GM20000 (cell line): ENCODE data around the gene ASPDH.

Experiments used
- DNase-seq: peaks from one replicate; pipeline ENCODE4 v3.0.0; 2012; ENCODE audit warnings: low spot score
- CTCF ChIP-seq: IDR thresholded peaks from 2 replicates; pipeline ENCODE4 v1.5.1; 2012; ENCODE audit warnings: mild to moderate bottlenecking, control low read depth; ENCODE audit errors: extremely low read depth, missing control alignments

ASPDH gene

DNA sequence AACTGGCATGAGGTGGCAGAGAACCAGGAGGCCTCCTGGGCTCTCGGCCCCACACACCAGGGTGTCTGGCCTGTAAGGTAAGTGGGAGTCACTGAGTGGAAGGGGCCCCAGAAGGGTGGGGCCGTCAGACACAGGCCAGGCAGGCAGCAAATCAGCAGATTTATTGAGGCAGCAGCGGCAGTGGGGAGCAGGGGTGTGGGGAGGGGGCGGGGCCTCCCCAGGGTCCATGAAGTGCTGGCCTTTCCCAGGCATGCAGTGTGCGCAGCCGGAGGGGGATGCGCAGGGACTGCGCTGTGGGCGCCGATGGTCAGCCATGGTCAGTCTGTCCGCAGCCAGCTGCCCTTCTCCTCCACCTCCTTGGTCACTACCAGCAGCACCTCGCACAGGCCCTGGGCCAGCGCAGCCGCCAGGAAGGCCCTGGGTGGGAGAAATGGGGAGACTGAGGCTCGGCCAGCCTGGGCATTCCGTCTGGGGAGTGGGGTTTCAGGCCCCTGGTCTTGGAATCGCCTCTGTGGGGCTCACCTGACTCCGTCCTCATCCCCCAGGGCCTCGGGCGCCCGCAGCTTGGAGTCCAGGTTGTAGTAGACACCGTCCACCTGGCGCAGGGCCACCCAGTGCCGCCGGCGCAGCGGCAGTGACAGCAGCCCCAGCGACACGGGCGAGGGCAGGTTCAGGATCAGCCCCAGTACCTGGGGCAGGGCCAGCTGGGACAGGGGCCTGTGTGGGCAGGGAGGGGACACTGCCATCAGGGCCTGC lies 7.7 kb downstream of the ASPDH start:
- no peak for TF ChIP-seq CTCF
- no peak for DNase-seq

DNA sequence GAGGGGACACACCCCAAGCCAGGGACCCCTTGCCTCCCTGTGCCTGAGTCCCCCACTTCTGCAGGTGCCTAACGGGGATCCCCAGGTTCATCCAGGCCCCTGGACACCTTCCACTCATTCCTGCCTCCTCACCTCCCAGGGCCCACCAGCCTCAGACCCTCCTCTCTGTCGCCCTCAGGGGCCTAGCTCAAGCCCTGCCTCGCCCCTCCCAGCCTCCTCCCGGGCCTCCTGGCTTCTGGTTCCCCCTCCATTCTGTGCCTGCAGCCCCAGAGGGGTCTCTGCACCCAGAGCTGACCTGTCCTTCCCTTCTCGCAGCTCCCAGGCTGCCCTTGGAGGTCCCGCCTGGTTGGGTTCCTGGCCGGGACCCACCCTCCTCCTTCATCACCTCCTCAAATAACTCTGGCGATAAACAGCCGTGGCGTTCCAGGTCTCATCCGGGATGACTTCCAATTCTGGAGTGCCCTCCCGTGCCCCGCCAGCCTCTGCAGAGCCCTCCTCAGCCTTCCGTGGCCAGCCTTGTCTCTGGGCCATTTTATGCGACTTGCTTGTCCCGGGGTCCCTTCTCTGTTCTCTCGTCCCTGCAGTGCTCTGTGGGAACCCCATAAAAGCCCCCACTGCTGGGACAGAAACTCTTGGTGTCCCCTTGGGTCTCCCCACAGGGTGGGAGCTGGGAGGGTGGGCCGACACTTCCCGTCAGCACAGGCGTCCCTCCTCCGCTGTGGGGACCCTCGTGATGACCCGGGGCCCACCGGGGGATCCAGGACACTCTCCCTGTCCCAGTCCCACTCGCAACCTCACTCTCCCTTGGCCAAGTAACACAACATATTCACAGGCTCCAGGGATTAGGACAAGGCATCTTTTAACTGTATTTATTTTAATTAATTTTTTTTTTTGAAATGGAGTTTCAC lies 11.9 kb downstream of the ASPDH start:
- DNase-seq: no peak
- no peak for TF ChIP-seq CTCF

GRCh38 chr19:50501186-50501567 lies 12.5 kb downstream of the ASPDH start:
- no peak for DNase-seq
- no peak for TF ChIP-seq CTCF

DNA sequence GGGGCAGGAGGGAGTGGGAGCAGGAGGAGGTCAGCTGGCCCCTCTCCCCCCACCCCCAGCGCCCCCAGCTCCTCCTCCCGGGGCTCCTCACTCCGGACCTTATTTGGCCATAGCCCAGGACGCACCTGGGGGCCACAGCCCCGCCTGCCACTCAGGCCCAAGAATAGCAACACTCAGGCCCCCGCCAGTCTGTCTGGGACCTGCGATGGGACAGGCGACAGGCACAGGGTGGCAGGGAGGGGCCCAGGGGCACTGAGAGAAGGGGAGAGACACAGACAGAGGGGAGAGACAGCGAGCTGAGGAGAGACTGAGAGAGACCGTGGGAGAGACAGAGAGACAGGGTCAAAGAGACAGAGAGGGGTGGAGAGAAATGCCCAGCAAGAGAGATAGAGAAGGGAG lies 13.0 kb downstream of the ASPDH start:
- TF ChIP-seq CTCF: no peak

DNA sequence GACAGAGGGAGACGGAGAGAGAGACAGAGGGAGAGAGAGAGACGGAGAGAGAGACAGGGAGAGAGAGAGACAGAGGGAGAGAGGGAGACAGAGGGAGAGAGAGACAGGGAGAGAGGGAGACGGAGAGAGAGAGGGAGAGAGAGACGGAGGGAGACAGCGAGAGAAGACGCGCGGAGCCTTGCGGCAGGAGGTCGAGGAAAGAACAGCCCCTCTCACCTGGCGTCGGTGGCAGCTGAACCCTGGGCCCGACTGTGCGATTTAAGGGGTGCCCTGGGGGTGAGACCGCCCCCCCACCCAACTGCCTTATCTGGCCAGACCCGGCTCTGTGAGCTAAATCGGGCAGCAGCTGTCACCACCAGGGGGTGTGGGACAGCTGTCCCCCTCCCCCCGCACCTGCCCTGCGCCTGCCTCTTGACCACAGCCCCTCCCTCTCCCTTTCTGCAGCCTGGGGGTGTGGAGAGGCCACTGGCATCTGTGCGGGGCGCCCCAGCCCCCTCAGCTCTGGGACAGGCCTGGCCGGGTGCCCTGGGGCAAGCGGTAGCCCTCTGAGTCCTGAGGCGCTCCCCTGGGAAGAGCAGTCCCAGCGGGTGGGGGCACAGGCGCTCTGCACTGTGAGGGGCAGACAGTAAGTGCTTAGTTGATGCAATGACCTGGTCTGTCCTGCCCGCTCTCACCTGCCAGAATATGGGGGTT lies 13.5 kb downstream of the ASPDH start:
- TF ChIP-seq CTCF: no peak
- peak; percentile 71 for DNase-seq

More for the DNA sequence above, 13.0 kb downstream of the ASPDH start:
- no peak for DNase-seq

- no peak for TF ChIP-seq CTCF
- DNase-seq: no peak
Observed at GRCh38 chr19:50498219-50499056, 15.3 kb downstream of the ASPDH start.
